Renal pelvis (tissue), 4 donors: Measurements from ENCODE around the gene SNRNP40. TPM values are rescaled to one million over a fixed set of nuclear protein-coding genes. Genes with fewer than 3 reads are reported as not detected.

Experiments used
- DNase-seq: peaks from one replicate; pipeline ENCODE4 v3.0.0-alpha.2; 2013
- polyA plus RNA-seq, 3 donors: library from polyadenylated mRNA; unstranded; fragments of 120-200 nt; gene quantifications; one replicate each; pipeline ENCODE4 v1.2.1, GENCODE V29; 2013; ENCODE audit not compliant: insufficient read length in 3 of 3

SNRNP40 gene
- polyA plus RNA-seq, 3 donors, result 73.2 to 80.2 (median 75.1) TPM

DNA sequence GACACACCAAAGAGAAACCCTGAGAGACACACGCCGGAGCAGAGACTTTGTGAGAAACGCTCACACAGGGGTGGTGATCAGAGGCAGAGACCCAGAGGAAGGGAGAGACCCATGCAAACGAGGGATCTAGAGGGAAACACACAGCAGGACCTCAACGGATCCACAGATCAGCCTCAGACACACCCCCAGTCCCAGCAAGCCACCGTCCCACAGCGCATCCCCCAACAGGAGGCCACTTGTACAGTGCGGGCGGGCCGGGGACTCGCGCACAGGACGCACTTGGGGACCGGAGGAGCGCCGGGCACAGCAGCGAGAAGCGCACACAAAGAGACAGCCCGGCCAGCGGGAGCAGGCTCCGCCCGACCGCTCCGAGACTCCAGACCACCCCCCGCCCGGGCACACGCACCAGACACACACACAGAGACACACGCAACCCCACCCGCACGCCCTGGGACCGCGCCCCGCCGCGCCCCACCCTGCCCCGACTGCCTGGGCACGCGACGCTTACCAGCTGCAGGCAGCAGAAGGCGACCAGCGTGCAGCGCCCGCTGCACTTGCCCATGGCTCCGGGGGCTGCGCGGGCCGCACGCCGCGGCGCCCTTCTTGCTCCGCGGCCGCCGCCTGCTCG is 57.5 kb downstream of the SNRNP40 start:
- peak; percentile 40 for DNase-seq

DNA sequence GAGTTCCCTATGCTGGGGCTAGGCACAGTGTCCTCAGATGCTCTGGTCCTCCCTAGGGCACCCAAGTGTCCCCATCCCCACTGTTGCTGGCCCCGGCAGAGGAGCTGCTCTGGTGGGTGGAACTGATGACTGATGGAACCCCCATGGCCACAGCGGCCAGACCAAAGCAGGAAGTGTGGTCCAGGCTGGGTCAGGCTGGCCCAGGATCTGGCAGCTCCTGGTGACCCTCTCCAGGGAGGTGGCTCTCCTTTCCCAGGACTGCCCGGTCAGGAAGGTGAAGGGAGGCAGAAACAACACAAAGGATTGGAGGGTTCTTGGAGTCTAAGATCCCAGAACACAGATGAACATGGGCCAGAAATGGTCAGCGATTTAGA is 58.0 kb downstream of the SNRNP40 start:
- DNase-seq, result no peak

DNA sequence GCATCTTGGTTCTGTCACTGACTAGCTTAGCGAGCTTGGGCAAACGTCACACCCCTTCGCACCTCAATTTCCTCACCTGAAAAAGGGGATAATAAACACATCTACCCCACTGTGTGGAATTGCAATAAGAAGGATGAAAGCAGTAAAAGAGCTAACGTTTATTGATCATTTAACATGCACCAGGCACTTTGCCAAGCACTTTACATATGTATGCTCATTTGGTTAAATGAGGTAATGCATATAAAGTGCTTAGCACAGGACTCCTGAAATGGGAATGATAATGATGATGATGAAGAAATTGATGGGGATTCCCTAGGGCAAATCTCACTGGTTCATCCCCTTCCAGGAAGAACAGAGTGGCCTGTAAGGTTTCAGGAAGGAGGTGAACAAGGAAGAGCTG is 61.7 kb downstream of the SNRNP40 start:
- DNase-seq, result no peak

DNA sequence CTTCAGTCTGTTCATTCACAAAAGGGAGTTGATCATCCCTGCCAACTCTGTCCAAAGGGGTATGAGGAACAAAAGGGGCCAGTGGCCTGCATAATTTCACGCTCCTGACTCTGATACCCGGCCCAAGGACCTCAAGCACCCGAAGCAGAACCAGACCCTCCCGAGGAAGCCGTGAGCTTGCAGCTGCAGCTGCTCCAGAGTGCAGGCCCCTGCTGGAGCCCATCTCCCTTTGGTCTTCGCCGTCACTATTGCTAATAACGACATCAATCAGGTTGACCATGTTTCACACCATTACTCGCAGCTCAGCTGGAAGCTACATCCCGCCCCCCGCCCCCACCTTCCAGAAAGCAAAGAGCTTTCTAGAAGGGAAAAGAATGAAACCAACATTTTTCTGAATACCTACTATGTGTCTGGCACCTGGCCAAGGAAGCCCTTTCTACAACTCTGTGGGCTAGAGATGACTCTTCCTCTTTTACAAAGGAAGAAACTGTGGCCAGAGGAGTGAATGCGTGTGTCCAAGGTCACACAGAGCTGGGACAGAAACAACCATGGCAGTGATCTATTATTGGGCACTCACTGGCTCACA is 62.4 kb downstream of the SNRNP40 start:
- no peak for DNase-seq

DNA sequence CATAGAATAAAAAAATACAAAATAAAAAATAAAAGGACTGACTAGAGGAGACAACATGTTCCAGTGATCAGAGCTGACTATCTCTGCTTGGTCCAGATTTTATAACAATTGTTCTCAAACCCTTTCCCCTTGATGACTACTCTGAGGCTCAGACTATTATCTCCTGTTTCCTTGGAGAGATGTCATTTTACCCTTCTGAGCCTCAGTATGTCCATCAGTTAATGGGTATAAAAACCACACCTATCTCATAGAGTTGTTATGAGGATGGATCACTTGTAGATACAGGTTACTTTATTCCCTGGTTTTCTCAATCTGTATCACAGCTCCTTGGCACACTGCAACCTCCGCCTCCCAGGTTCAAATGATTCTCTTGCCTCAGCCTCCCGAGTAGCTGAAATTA is 63.9 kb downstream of the SNRNP40 start:
- DNase-seq, result no peak

DNA sequence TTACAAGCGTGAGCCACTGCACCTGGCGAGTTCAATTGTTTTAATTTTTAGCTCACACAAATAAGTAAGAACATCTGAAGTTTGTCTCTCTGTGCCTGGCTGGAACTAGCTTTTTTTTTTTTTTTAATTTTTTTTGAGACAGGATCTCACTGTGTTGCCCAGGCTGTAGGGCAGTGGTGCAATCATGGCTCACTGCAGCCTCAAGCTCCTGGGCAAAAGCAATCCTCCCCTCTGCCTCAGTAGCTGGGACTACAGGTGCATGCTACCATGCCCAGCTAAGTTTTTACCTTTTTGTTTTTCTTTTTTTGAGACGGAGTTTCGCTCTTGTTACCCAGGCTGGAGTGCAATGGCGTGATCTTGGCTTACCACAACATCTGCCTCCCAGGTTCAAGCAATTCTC is 64.8 kb downstream of the SNRNP40 start:
- no peak for DNase-seq

DNA sequence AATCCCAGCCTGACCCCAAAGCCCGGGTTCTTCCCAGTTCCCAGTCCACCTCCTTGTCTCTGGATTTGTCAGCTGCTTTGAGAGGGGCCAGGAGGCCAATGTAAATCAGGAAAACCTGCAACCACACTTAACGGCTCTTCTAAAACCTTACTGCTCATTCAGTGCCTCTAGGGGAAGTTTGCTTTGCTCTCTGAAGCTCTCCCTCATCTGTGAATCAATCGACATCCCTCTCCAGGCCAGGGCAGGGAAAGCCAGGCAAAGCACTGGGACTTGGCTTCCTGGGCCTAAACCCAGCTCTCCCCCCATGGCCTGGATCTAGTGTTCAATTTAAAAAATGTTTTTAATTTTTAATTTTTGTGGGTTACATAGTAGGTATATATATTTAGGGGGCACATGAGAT is 66.2 kb downstream of the SNRNP40 start:
- DNase-seq, result no peak

DNA sequence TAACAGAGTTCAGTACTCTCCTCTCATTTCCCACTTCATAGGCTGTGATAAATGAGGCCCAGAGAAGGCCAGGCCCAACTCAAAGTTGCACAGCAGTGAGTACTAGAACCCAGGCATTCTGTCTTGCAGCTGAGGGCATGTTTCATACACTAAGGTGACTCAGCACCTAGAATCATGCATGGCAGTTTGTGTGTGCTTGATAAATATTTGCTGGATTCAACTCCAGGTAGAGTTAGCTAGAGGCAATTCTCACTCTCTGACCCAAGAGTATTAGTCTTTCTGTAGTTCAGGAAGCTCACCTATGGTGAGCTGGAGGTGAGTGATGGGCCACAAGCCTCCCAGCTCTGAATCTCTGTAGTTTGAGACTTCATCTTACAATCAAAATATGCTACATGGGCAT is 67.6 kb downstream of the SNRNP40 start:
- DNase-seq, result no peak

DNA sequence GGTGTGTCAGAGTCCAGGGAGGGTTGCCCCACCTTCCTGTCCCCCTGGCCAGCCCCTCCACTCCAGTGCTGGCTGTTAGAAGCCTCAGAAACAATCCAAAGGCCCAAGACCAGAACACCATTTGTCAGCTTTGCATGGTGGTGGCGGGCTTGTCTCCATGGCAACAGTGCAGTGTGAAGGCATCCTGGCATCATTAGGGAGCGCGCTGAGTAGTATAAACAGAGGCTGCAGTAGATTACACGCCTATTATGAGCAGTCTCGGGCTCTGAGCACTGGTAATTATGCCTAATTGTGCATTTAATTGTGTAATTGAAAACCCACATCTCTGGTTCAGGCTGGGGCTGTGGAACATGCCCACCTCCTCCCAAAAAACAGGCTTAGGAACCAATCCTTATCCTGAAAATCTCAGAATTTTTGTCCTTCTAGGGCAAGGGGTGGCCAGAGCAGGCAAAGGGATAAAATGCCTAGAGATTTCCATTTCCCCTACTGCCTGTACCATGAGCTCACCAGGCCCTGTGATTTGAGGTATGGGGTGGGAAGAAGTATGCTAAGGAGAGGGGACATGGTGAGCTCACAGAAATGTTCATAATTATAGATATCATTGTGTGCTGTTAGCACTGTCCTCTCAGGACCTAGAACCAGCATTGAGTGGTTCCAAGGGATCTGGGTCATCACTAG is 68.6 kb downstream of the SNRNP40 start:
- DNase-seq, result peak; percentile 55

DNA sequence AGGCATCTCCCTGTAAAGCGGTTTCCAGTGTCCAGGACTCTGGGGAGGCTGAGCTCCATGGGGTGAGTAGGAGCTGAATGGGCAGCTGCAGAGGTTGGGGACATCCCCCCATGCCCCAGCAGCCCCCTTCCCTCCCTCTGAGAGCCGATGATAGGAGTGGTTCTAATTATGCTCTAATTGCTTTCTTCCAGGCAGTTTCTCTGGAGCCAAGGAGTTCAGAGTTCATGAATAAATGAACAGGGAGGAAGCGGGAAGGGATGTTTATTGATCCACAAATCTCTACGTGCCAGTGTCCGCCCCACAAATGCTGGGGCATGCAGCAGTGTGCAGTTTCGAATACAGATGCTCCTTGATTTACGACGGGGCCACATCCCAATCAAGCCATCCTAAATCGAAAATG is 72.5 kb downstream of the SNRNP40 start:
- DNase-seq, result no peak

DNA sequence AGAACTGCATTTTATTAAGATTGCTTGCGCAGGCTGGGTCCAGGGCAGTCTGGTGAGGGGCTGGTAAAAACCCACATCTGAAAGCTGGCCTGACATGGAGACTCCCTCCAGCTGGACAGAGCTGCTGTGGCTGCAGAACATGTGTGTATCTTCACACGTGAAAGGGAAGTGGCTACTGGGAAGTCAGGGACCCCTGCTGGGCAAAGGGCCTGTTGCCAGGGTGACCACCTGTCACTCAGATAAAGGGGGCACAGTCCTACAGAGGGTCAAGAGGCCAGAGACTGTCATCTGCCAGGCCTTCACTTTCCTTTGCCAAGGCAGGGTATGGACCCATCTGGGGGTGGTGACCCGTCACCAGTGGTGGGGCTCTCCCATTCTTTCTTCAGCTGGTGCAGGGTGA is 74.4 kb downstream of the SNRNP40 start:
- DNase-seq, result no peak

DNA sequence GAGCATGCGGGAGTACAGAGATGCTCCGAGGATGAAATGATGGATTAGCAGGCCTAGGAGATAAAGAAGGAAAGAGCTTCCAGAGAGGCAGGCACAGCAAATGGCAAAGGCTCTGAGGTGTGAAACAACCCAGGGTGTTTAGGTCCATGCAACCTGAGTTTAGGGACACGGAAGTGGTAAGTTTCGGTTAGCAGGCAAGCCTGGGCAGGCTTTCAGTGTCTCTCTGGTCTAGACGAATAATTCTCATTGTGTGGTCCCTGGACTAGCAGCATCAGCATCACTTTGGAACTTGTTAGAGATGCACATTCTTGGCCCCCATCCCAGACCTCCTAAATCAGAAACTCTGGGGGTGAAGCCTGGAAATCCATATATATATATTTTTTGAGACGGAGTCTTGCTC is 75.5 kb downstream of the SNRNP40 start:
- DNase-seq, result no peak

DNA sequence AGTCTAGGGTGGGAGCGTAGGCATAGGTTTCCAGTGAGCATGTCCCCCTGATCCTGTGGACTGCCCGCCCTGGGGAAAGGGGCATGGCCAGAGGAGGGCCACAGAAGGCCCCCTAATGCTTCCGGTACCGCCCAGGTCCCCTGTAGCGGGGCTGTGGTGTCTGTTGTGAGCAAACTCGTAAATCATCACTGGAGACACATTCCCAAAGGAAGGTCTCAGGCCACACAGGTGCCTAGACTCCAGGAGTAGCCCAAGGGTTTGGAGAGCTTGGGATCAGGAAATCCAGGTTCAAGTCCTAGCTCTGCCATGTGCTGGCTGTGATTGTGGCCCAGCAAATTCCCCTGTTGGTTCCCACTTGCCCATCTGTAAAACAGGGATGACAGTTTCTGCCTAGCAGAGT is 77.1 kb downstream of the SNRNP40 start:
- DNase-seq, result no peak

DNA sequence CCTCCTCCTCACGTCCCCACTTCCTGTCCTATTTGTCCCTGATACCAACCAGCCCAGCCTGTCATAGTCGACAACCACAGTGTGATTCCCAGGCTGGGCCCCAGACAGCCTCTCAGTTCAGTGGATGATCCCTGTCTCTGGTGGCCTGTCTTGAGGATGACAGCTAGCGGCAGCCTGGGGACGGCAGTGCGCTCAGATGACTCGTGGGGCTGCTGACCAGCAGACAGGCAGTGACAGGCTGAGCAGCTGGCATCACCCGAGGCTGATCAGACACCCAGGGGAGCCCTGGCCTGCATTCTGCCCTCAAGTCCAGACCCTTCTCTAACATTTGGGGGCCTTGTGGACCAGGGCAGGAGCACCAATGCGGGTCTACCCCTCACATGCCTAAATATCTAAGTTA is 77.9 kb downstream of the SNRNP40 start:
- DNase-seq, result no peak

DNA sequence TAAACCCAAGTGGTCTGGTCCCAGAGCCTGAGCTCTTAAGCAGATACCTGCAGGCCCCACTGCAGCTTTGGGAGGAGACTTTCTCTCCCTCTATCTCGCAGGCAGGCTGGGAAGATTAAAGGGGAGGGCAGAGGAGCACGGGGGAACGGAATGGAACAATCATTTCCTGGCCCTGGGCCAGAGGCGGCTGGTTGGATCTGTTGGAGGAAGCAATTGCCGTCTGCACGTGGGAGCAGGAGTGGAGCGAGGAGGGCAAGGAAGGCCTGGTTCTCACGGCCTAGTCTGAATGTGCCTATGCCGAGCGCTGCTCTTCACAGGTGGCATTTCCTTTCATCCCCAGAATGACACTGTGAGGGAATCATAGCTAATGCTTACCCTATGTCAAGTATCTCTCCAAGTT is 80.6 kb downstream of the SNRNP40 start:
- peak; percentile 59 for DNase-seq

DNA sequence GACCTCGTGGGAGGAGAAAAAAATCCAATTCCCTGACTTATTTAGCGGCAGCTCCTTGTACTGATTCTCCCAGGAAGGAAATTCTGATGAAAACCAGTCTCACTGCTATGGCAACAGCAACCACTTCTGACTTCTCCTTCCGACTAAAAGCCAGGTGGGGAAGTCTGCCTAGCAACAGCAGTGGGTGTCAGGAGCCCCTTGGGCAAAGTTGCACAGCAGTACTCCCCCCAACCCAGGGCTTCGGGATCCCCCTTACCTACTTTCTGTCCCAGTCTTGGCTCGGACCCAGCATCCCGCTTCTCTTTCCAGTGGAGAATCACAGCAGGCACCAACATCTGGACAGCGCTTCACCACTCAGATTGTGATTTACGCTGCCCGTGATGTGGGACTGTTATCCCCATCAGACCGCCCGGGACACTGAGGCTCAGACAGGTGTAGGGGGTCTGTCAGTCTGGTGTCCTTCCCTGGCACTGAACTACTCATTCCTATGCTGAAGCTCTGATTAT is 81.5 kb downstream of the SNRNP40 start:
- DNase-seq, result no peak

DNA sequence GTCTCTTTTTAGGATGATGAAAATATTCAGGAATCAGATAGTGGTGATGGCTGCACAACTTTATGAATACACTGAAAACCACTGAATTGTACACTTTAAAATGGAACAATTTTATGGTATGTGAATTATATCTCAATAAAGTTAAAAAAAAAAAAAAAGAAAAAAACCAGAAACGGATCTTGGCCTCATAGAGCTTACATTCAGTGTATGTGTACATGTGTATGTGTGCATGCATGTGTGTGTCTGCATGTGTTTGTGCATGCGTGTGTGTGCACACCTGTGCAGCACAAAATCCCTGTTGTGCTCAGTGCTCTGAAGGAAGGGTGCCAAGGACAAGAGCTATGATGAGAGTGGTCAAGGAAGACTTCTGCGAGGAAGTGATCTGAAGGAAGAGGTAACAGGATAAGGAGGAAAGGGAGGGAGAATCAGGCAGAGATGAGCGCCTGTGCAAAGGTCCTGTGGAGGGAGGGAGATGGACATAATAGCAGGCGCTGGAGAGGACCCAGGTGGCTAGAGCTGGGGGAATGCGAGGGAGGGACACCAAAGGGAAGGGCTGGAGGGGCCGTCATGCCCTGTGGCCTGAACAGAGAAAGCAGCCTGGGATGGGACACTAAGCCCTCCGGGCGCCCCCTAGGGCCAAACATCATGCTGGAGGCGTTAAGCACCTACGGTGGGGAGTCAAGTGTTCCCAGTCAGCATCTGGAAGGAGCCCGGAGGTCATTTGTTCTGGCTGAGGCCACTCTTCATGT is 82.1 kb downstream of the SNRNP40 start:
- no peak for DNase-seq

Other genes starting within 250 kb of the SNRNP40 start
- 100 to 1,000 TPM; 114 to 131 (median 116) TPM for gene PUM1, start 231.1 kb downstream of the SNRNP40 start, polyA plus RNA-seq
- 1 to 10 TPM; 3.3 to 4.6 (median 4.3) TPM for gene NKAIN1, start 56.9 kb downstream of the SNRNP40 start, polyA plus RNA-seq
- 10 to 100 TPM; 44.0 to 52.7 (median 47.8) TPM for gene ZCCHC17, start 244 bp upstream of the SNRNP40 start, polyA plus RNA-seq
- 100 to 1,000 TPM in 1 of 3 donors, 10 to 100 TPM in 2; 63.2 to 101 (median 84.3) TPM for gene FABP3, start 76.3 kb upstream of the SNRNP40 start, polyA plus RNA-seq
- 10 to 100 TPM; 46.8 to 58.5 (median 58.4) TPM for gene SERINC2, start 116.4 kb upstream of the SNRNP40 start, polyA plus RNA-seq